A549 (cell line): ENCODE data around the gene SNX25. TPM values are rescaled to one million over a fixed set of nuclear protein-coding genes. Genes with fewer than 3 reads are reported as not detected.

Source experiments
- ATAC-seq, 2 experiments: fragments of 200-7000 bp in 1 of 2; fragments of >200 bp in 1 of 2; cut with Nextera tagmentation in 1 of 2; cut with Tn5 transposase in 1 of 2; 3 replicates each; pipeline versions ENCODE4 v1.8.0 to v1.9.1; 2018 to 2020; ENCODE audit warnings: mild to moderate bottlenecking in 1 of 2, moderate library complexity in 1 of 2
- CTCF ChIA-PET: fragments of 300-600 bp; sonication (Branson Sonifier 250); formaldehyde crosslinking; extraction: SDS; loops from one replicate; lab custom pipeline; 2021; ENCODE audit warnings: antibody characterized with exemption, inconsistent platforms; lab: Yijun Ruan, JAX
- POLR2A ChIA-PET: fragments of 350-600 bp; formaldehyde crosslinking; extraction: SDS; loops from one replicate; lab custom pipeline; 2021; ENCODE audit warnings: antibody characterized with exemption, inconsistent platforms; lab: Yijun Ruan, JAX
- DNase-seq, 2 experiments: peaks; one replicate each; pipeline versions ENCODE4 v3.0.0 to v3.0.0-alpha.2; 2011 to 2016; ENCODE audit warnings: low read depth in 1 of 2, low spot score in 1 of 2
- FAIRE-seq: peaks from 2 replicates; lab custom pipeline; 2011; peaks lifted over from hg19 to GRCh38; lab: Jason Lieb, UNC
- H3K27ac ChIP-seq, 2 experiments: fragments of >200 bp; sonication (Bioruptor Twin); formaldehyde crosslinking; 3 replicates each; pipeline ENCODE4 v1.5.1; 2016 to 2017
- H3K4me1 ChIP-seq: fragments of >200 bp; sonication (Bioruptor Twin); formaldehyde crosslinking; 3 replicates; pipeline ENCODE4 v1.6.1; 2016
- H3K4me2 ChIP-seq: fragments of >200 bp; sonication (Bioruptor Twin); formaldehyde crosslinking; 3 replicates; pipeline ENCODE4 v1.6.1; 2016
- H3K4me3 ChIP-seq: fragments of >200 bp; sonication (Bioruptor Twin); formaldehyde crosslinking; 3 replicates; pipeline ENCODE4 v1.5.1; 2016
- H3K9me3 ChIP-seq: fragments of >200 bp; sonication (Bioruptor Twin); formaldehyde crosslinking; 3 replicates; pipeline ENCODE4 v1.6.1; 2016
- ATOH8 ChIP-seq: fragments of 250-450 bp; sonication (Bioruptor Pico); IDR thresholded peaks from 2 replicates; pipeline ENCODE4 v1.5.0; 2020; ENCODE audit warnings: low read depth, mild to moderate bottlenecking, moderate library complexity
- BHLHE40 ChIP-seq: IDR thresholded peaks from 2 replicates; pipeline ENCODE4 v1.6.1; 2012; ENCODE audit warnings: low read depth, low read length, inconsistent platforms
- CBX2 ChIP-seq: fragments of 200-600 bp; sonication (generic); IDR thresholded peaks from 2 replicates; pipeline ENCODE4 v1.6.1; 2016; ENCODE audit warnings: low read depth, mild to moderate bottlenecking, borderline replicate concordance
- CBX8 ChIP-seq: fragments of 200-600 bp; sonication (generic); IDR thresholded peaks from 2 replicates; pipeline ENCODE4 v1.6.1; 2016
- CEBPB ChIP-seq, 2 experiments: fragments of >200 bp in 1 of 2; sonication (Bioruptor Twin) in 1 of 2; formaldehyde crosslinking in 1 of 2; IDR thresholded peaks; 2 replicates each; pipeline ENCODE4 v1.6.1; 2012 to 2016
- CHD4 ChIP-seq: fragments of 200-600 bp; sonication (generic); IDR thresholded peaks from 2 replicates; pipeline ENCODE4 v1.6.1; 2016; ENCODE audit warnings: antibody characterized with exemption, mild to moderate bottlenecking, borderline replicate concordance
- EHF ChIP-seq: fragments of 250-450 bp; sonication (Bioruptor Pico); IDR thresholded peaks from 2 replicates; pipeline ENCODE4 v1.5.0; 2020; ENCODE audit warnings: mild to moderate bottlenecking
- EP300 ChIP-seq, 2 experiments: fragments of >200 bp; sonication (Bioruptor Twin); formaldehyde crosslinking; IDR thresholded peaks; 2 replicates in 1 of 2; 3 replicates in 1 of 2; pipeline ENCODE4 v1.6.1; 2016 to 2017
- ESRRA ChIP-seq: fragments of 150-350 bp; IDR thresholded peaks from 2 replicates; pipeline ENCODE4 v1.6.1; 2014; ENCODE audit warnings: mild to moderate bottlenecking, low read length, borderline replicate concordance
- FOSB ChIP-seq: fragments of 250-450 bp; sonication (Bioruptor Pico); IDR thresholded peaks from 2 replicates; pipeline ENCODE4 v1.5.0; 2020; ENCODE audit warnings: mild to moderate bottlenecking, moderate library complexity
- FOSL2 ChIP-seq, 2 experiments: fragments of 450-650 bp in 1 of 2; fragments of >200 bp in 1 of 2; sonication (Bioruptor Twin) in 1 of 2; formaldehyde crosslinking; IDR thresholded peaks; 2 replicates each; pipeline versions ENCODE4 v1.5.0 to v1.6.1; 2016 to 2020; ENCODE audit warnings: mild to moderate bottlenecking in 1 of 2, moderate library complexity in 1 of 2
- GATA3 ChIP-seq: IDR thresholded peaks from 2 replicates; pipeline ENCODE4 v1.6.1; 2012; ENCODE audit warnings: borderline replicate concordance
- HDAC2 ChIP-seq: fragments of 200-600 bp; sonication (generic); IDR thresholded peaks from 2 replicates; pipeline ENCODE4 v1.6.1; 2016
- HES2 ChIP-seq: fragments of >200 bp; sonication (Bioruptor Twin); formaldehyde crosslinking; IDR thresholded peaks from 2 replicates; pipeline ENCODE4 v1.6.1; 2016
- HEYL ChIP-seq: fragments of 250-450 bp; sonication (Bioruptor Pico); IDR thresholded peaks from 2 replicates; pipeline ENCODE4 v1.8.0; 2021; ENCODE audit warnings: mild to moderate bottlenecking, moderate library complexity
- HMGXB4 ChIP-seq: fragments of 250-450 bp; sonication (Bioruptor Pico); IDR thresholded peaks from 2 replicates; pipeline ENCODE4 v1.5.0; 2021; ENCODE audit warnings: mild to moderate bottlenecking, moderate library complexity, borderline replicate concordance
- HOXB13 ChIP-seq: fragments of 250-450 bp; sonication (Bioruptor Pico); IDR thresholded peaks from 2 replicates; pipeline ENCODE4 v1.5.0; 2020; ENCODE audit warnings: low read depth, mild to moderate bottlenecking, moderate library complexity
- KDM1A ChIP-seq: fragments of 200-600 bp; sonication (generic); IDR thresholded peaks from 2 replicates; pipeline ENCODE4 v1.6.1; 2016; ENCODE audit warnings: low read depth, mild to moderate bottlenecking
- KDM5A ChIP-seq: fragments of 200-600 bp; sonication (generic); IDR thresholded peaks from 2 replicates; pipeline ENCODE4 v1.6.1; 2016; ENCODE audit warnings: antibody characterized with exemption, mild to moderate bottlenecking
- MAZ ChIP-seq: fragments of 150-350 bp; IDR thresholded peaks from 2 replicates; pipeline ENCODE4 v1.6.1; 2014; ENCODE audit warnings: antibody characterized with exemption, low read depth, low read length, borderline replicate concordance
- MYC ChIP-seq: IDR thresholded peaks from 2 replicates; pipeline ENCODE4 v1.6.1; 2012; ENCODE audit warnings: mild to moderate bottlenecking, inconsistent platforms, low read length, improper control_type of control experiment, borderline replicate concordance
- NFE2L2 ChIP-seq: fragments of 150-350 bp; conservative IDR thresholded peaks from 2 replicates; pipeline ENCODE4 v1.6.1; 2014; ENCODE audit warnings: low read length
- NR3C1 ChIP-seq: fragments of >200 bp; sonication (Bioruptor Twin); formaldehyde crosslinking; IDR thresholded peaks from 3 replicates; pipeline ENCODE4 v1.6.1; 2017
- POLR2A ChIP-seq: IDR thresholded peaks from 2 replicates; pipeline ENCODE4 v1.6.1; 2012; ENCODE audit warnings: mild to moderate bottlenecking, low read length
- POLR2AphosphoS2 ChIP-seq: conservative IDR thresholded peaks from 2 replicates; pipeline ENCODE4 v1.6.1; 2012; ENCODE audit warnings: low read length, improper control_type of control experiment, inconsistent platforms
- RARB ChIP-seq: fragments of 250-450 bp; sonication (Bioruptor Pico); IDR thresholded peaks from 2 replicates; pipeline ENCODE4 v1.8.0; 2021; ENCODE audit warnings: mild to moderate bottlenecking, moderate library complexity
- REST ChIP-seq: fragments of 200-600 bp; sonication (generic); IDR thresholded peaks from 2 replicates; pipeline ENCODE4 v1.6.1; 2016; ENCODE audit warnings: antibody characterized with exemption, mild to moderate bottlenecking, moderate library complexity
- SREBF2 ChIP-seq: fragments of 450-650 bp; IDR thresholded peaks from 2 replicates; pipeline ENCODE4 v1.6.1; 2014; ENCODE audit warnings: mild to moderate bottlenecking, moderate library complexity
- USF2 ChIP-seq: fragments of 450-650 bp; IDR thresholded peaks from 2 replicates; pipeline ENCODE4 v1.6.1; 2014; ENCODE audit warnings: antibody characterized with exemption
- ZNF302 ChIP-seq: fragments of 250-450 bp; sonication (Bioruptor Pico); IDR thresholded peaks from 2 replicates; pipeline ENCODE4 v1.9.0; 2021; ENCODE audit warnings: inconsistent platforms, mild to moderate bottlenecking, moderate library complexity
- WGBS: methylation state at CpG from one replicate; pipeline ENCODE4 v1.1.6; 2017; ENCODE audit errors: missing lambda C conversion rate; 5-methylcytosine and 5-hydroxymethylcytosine counted together
- polyA plus RNA-seq, 4 experiments: library from polyadenylated mRNA; depleted of rRNA in 3 of 4; stranded (reverse); fragments of >200 nt; fragmentation: RNase III in 1 of 4; extraction: RNeasy Plus Mini Kit Qiagen cat#74134 plus additional on column Dnase treatment in 1 of 4; gene quantifications; 2 replicates in 3 of 4; 3 replicates in 1 of 4; pipeline ENCODE4 v1.2.3, GENCODE V29; 2011 to 2017

Gene SNX25
- polyA plus RNA-seq, 2 of the 4 experiments (the other 2 are of a cell fraction): 10.1 to 13.0 TPM

- CTCF ChIA-PET: interaction anchor here (0.9 kb wide), 1 partner anchor 26 kb away, joined by 3 read pairs; no protein-coding TSS in a partner anchor
- 78% methylated on average over 16 of the region's 16 CpGs for WGBS
- peaks cover 24% of the 10 kb centered on the region; the same call in 2 of the 3 replicates for H3K4me1 ChIP-seq
- H3K4me3 ChIP-seq: peak overlapping the region; percentile 82; the same call in 2 of the 3 replicates
- peak overlapping the region; percentile 88 for H3K4me2 ChIP-seq
- DNase-seq: no peak
- no peak for ATAC-seq
- no peaks in the 10 kb centered on the region for H3K9me3 ChIP-seq
- FAIRE-seq: no peak
- H3K27ac ChIP-seq: peak overlapping the region; percentile 24 to 93; a peak in 4 of 6 replicates
- TF ChIP-seq CBX8 (no peak), MAZ (no peak), CHD4 (no peak), POLR2A (no peak), KDM5A (no peak), HOXB13 (CRISPR knock-in tag) (no peak), EP300 (IDR thresholded peaks at IDR 0.05) (no peak), BHLHE40 (no peak), HMGXB4 (no peak), MYC (no peak), ATOH8 (CRISPR knock-in tag) (no peak), KDM1A (no peak), HDAC2 (no peak), HES2 (no peak), USF2 (no peak)
- POLR2A ChIA-PET: no interaction called here
Measured at GRCh38 chr4:185201977-185202962, 7.1 kb upstream of the SNX25 start.

GRCh38 chr4:185202984-185203485, 6.4 kb upstream of the SNX25 start:
- ATAC-seq: peak; percentile 13 to 30; a peak in 5 of 6 replicates
- 58% methylated on average over 8 of the region's 8 CpGs for WGBS
- H3K27ac ChIP-seq: peak overlapping the region; percentile 92 to 93
- H3K9me3 ChIP-seq: no peaks in the 10 kb centered on the region
- ChIA-PET POLR2A (no interaction called here), CTCF (no interaction called here)
- peak overlapping the region; percentile 82 for H3K4me3 ChIP-seq
- DNase-seq: no peak
- peak overlapping the region; percentile 88 for H3K4me2 ChIP-seq
- H3K4me1 ChIP-seq: peaks cover 24% of the 10 kb centered on the region; the same call in 2 of the 3 replicates
- no peak for FAIRE-seq
- no peak for TF ChIP-seq EHF (CRISPR knock-in tag)
- TF ChIP-seq MYC: no peak
- no peak for TF ChIP-seq CEBPB (IDR thresholded peaks at IDR 0.05)
- no peak for TF ChIP-seq FOSB
- no peak for TF ChIP-seq HEYL (CRISPR knock-in tag)
- no peak for TF ChIP-seq REST
- no peak for TF ChIP-seq RARB
- no peak for TF ChIP-seq NFE2L2
- TF ChIP-seq SREBF2: no peak
- TF ChIP-seq POLR2A: no peak
- TF ChIP-seq POLR2AphosphoS2: no peak
- no peak for TF ChIP-seq GATA3
- TF ChIP-seq HOXB13 (CRISPR knock-in tag): no peak
- no peak for TF ChIP-seq NR3C1
- no peak for TF ChIP-seq CBX8
- TF ChIP-seq ZNF302 (CRISPR knock-in tag): no peak
- no peak for TF ChIP-seq ESRRA
- no peak for TF ChIP-seq CBX2
- no peak for TF ChIP-seq FOSL2 (IDR thresholded peaks at IDR 0.05)
- no peak for TF ChIP-seq FOSL2 (CRISPR knock-in tag; IDR thresholded peaks at IDR 0.05)
